ENCODE data around the gene FLOT1. TPM values are rescaled to one million over a fixed set of nuclear protein-coding genes. Genes with fewer than 3 reads are reported as not detected.
"Not testable (repeated sequence)": the region's sequence is repeated elsewhere in the genome, so short reads cannot be mapped to it uniquely, and the experiment has no call there.

The FLOT1 gene
- total RNA-seq, 2 experiments from 2014 or later = 261 to 271 TPM

DNA sequence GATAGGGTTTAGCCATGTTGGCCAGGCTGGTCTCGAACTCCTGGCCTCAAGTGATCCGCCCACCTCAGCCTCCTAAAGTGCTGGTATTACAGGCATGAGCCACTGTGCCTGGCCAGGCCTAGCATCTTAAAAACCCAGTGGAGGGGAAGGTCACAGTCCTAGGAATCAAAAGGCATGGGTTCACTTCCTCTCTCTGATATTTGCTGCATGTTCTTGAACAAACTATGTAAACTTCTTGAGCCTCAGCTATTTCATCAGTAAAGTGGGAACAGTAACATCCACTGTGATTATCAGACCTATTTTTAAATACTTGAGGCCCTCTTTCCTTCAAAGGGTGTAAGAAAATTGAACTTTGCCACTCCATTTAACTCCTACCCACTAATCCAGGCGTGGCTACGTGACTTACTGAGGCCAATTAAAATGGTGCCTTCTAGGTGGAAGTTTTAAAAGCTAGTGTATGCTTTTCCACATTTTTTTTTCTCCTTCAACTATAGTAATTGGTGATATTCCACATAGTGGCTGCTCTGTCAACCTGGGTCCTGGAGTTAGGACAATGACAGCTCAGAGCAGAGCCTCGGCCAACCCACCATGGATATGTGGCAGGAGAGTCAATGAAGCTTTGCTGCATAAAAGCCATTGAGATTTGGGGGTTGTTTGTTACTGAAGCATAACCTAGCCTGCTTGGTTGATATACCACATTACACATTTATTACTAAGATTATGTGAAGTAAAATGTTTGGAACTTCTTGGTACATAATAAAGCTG lies 34.1 kb upstream of the FLOT1 start:
- H3K4me1 Mint-ChIP-seq = peaks cover 57% of the 10 kb centered on the region
- no peaks in the 10 kb centered on the region for H3K9me3 Mint-ChIP-seq
- ATAC-seq (ENCODE audit: low read depth) (no peak), DNase-seq (no peak)
- no peak overlapping the region for H3K4me3 Mint-ChIP-seq
- POLR2A ChIA-PET = interaction anchor here (0.6 to 1.4 kb wide), 10 partner anchors 9 to 161 kb away, joined by 3 to 5 read pairs (median 3); partner anchors contain the start of genes DHX16, IER3 and MDC1
- H3K27me3 Mint-ChIP-seq = no peaks in the 10 kb centered on the region
- H3K27ac Mint-ChIP-seq = no peak overlapping the region
- H3K36me3 Mint-ChIP-seq = peaks cover 6% of the 10 kb centered on the region

DNA sequence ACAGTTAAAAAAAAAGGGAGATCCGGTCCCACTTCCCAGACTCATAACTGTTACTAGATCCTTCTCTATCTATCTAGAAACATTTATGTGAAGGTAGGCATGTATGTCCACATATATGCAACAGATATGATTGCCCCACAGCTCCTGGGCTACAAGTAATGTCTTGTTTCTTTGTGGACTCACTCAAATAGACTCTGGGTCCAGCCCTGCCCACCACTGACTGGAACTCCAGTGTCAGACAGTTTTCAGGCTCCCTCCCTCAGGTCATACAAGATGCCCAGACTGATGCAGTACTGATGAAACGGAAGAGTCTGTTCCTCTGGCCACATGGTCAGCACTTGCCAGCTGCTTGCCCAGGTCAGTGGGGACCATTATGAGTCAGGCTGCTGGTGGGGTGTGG lies 32.6 kb upstream of the FLOT1 start:
- ATAC-seq (ENCODE audit: low read depth) = no peak
- H3K27me3 Mint-ChIP-seq = no peaks in the 10 kb centered on the region
- no peaks in the 10 kb centered on the region for H3K9me3 Mint-ChIP-seq
- peaks cover 9% of the 10 kb centered on the region for H3K36me3 Mint-ChIP-seq
- H3K4me3 Mint-ChIP-seq = no peak overlapping the region
- DNase-seq = no peak
- POLR2A ChIA-PET = interaction anchor here (0.6 to 1.4 kb wide), 2 partner anchors 10 to 29 kb away, joined by 3 to 4 read pairs; no protein-coding TSS in a partner anchor
- H3K27ac Mint-ChIP-seq = no peak overlapping the region
- H3K4me1 Mint-ChIP-seq = peaks cover 60% of the 10 kb centered on the region

DNA sequence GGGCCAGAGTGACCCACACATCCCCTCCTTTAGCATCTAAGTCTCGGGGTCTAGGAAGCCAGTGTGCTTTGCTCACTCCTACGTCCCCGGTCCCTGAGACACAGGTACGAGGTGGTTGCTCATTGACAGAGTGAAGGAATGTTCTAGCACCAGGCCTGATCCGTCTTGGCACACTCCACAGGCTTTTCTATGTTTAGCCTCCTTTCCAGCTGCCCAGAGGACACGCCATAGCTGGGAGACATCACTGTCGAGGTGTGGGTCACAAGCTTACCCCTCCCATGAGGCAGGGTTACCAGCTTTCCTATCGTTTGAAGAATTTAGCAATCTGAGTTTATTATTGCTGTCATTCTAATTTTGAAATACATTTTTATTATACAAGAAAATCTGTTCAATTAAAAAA lies 32.2 kb upstream of the FLOT1 start:
- Mint-ChIP-seq H3K27ac (no peak overlapping the region), H3K36me3 (peaks cover 9% of the 10 kb centered on the region)
- POLR2A ChIA-PET = interaction anchor here (1.4 kb wide), 1 partner anchor 10 kb away, joined by 4 read pairs; no protein-coding TSS in a partner anchor

DNA sequence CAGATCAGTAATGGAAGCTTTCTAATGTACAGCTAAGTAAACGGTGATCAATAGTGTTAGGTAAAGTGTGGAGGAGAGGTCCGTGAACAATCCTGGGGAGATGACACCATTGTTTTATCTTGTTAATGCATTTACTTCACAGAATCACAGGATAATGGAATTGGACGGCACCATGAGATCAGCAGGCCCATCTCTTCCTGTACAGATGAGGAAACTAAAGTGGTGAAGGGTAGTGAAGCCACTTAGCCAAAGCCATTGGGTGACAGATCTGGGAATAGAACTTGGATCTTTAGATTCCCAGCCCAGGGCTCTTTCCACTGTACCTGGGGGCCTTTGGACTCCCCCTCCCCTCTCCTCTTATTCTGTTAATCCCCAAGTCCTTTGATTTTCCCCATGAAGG lies 28.1 kb upstream of the FLOT1 start:
- Mint-ChIP-seq H3K27me3 (no peaks in the 10 kb centered on the region), H3K4me3 (no peak overlapping the region), H3K4me1 (peaks cover 71% of the 10 kb centered on the region), H3K9me3 (no peaks in the 10 kb centered on the region), H3K27ac (peak overlapping the region; percentile 27), H3K36me3 (peaks cover 10% of the 10 kb centered on the region)
- POLR2A ChIA-PET = interaction anchor here (1.0 to 6.1 kb wide), 5 partner anchors 18 to 41 kb away, joined by 3 to 60 read pairs (median 11); partner anchors contain the start of gene IER3
- no peak for ATAC-seq (ENCODE audit: low read depth)
- DNase-seq = no peak

More for the DNA sequence above, 32.2 kb upstream of the FLOT1 start:
- H3K27me3 Mint-ChIP-seq = no peaks in the 10 kb centered on the region
- no peaks in the 10 kb centered on the region for H3K9me3 Mint-ChIP-seq
- no peak overlapping the region for H3K4me3 Mint-ChIP-seq
- no peak for ATAC-seq (ENCODE audit: low read depth)
- DNase-seq = no peak
- H3K4me1 Mint-ChIP-seq = peaks cover 61% of the 10 kb centered on the region

DNA sequence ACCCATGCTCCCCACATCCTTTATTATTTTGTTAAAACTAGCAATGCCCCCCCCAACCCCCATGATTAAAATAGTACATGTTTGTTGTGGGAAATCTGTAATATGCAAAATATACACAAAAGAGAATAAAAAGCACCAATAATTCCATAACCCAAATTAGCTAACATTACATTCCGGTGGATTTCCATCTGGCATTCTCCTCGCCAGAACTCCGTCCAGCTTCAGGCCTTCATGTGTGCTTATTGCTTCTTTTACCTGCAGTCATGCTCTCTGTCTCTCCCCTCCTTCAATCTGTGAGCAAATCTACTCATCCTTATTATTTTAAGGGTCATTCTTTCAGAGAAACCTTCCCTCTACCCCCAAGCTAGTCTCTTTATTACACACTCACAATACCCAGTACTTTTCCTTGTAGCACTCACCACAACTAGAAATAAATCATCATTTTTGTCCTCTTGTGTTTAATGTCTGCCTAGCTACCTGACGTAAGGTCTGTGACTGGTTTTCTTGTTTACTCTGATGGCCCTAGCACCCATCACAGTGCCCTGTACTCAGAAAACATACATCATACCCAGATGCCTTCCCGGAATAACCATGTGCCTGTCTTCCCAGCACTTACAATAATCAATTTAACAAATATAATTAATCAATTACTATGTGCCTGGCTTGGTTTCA lies 27.5 kb upstream of the FLOT1 start:
- Mint-ChIP-seq H3K27ac (peak overlapping the region; percentile 93), H3K4me3 (peak overlapping the region; percentile 75), H3K36me3 (peaks cover 11% of the 10 kb centered on the region), H3K27me3 (no peaks in the 10 kb centered on the region), H3K4me1 (peaks cover 73% of the 10 kb centered on the region), H3K9me3 (no peaks in the 10 kb centered on the region)
- no peak for DNase-seq
- POLR2A ChIA-PET = interaction anchor here (0.7 to 6.1 kb wide), 11 partner anchors 12 to 126 kb away, joined by 3 to 60 read pairs (median 10); partner anchors contain the start of gene IER3
- no peak for ATAC-seq (ENCODE audit: low read depth)

DNA sequence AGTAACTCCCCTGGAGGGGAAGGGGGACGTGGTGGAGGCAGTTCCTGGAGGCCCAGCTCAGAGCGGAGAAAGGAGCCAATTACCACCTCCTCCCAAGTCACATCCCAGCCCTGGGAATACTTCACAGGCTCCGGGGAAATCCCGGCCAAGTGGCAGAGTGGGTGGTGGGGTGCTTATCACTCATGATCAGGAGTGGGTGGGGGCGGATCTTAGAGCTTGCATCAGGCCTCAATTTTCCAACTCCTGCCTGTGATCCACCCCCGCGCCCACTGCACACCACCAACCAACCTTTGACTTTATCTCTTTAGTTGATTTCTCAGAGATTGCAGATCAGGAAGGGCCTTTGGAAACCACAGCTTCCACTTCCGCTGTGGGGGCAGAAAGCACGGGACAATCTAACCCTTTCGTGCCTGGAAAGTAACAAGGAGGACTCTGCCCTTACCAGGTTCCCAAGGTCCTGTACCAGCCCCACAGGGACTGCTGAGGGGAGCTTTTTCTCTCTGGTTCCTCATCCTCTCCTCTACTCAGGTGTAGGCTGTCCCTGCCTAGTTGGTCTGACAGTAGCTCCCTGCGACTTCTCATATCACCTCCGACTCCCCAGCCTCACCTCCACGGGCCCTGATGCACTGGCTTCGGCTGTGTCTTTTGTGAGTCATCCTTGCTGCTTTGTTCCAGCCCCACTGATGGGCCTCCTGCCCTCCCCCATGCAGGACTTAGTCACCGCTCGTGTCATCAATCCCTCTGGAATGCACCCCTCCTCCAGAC lies 26.8 kb upstream of the FLOT1 start:
- POLR2A ChIA-PET = interaction anchor here (0.7 to 6.1 kb wide), 12 partner anchors 10 to 125 kb away, joined by 3 to 60 read pairs (median 10); partner anchors contain the start of gene IER3

DNA sequence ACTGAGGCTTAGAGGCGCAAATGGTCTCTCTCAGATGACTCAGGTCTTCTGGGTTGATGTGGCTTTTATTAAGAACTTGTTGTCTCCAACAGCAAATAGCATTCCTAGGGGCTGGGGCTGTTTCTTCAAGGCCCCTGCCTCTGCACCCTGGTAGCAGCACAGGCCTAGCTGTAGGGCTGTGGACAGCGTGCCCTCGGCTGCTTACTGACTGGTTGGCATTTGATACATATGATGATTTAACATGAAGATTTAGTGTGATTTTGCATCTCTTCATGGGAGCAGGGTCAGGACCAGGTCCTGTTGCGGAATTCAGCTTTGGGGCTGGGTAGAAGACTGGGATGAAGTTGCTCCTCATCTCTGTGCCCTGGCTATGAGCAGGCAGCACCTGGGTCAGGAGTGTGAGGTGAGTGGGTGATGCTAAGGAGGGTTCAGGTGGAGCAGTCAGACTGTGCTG lies 26.2 kb upstream of the FLOT1 start:
- peak overlapping the region; percentile 75 for H3K4me3 Mint-ChIP-seq
- H3K27ac Mint-ChIP-seq = peak overlapping the region; percentile 93
- peaks cover 17% of the 10 kb centered on the region for H3K36me3 Mint-ChIP-seq
- ATAC-seq (ENCODE audit: low read depth) = no peak
- peak; percentile 42 for DNase-seq
- H3K27me3 Mint-ChIP-seq = no peaks in the 10 kb centered on the region
- H3K4me1 Mint-ChIP-seq = peaks cover 79% of the 10 kb centered on the region
- POLR2A ChIA-PET = interaction anchor here (0.7 to 6.1 kb wide), 11 partner anchors 11 to 66 kb away, joined by 3 to 60 read pairs (median 10); partner anchors contain the start of gene IER3
- H3K9me3 Mint-ChIP-seq = no peaks in the 10 kb centered on the region

More for the DNA sequence above, 26.8 kb upstream of the FLOT1 start:
- ATAC-seq (ENCODE audit: low read depth) (peak; percentile 75), DNase-seq (peak; percentile 77)
- peaks cover 15% of the 10 kb centered on the region for H3K36me3 Mint-ChIP-seq
- H3K27me3 Mint-ChIP-seq = no peaks in the 10 kb centered on the region
- no peaks in the 10 kb centered on the region for H3K9me3 Mint-ChIP-seq
- peaks cover 76% of the 10 kb centered on the region for H3K4me1 Mint-ChIP-seq
- peak overlapping the region; percentile 93 for H3K27ac Mint-ChIP-seq
- H3K4me3 Mint-ChIP-seq = peak overlapping the region; percentile 75

DNA sequence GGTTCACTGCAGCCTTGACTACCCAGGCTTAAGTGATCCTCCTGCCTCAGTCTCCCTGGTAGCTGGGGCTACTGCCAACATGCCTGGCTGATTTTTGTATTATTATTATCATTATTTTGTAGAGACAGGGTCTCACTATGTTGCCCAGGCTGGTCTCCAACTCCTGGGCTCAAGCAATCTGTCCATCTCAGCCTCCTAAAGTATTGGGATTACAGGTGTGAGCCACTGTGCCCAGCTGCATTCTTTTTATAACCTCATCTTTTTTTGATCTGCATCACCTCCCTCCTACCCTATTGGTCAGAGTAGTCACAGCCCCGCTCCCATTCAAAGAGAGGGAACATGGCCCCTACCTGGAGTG lies 25.4 kb upstream of the FLOT1 start:
- POLR2A ChIA-PET = interaction anchor here (0.7 to 6.1 kb wide), 9 partner anchors 9 to 67 kb away, joined by 3 to 60 read pairs (median 8); partner anchors contain the start of gene IER3
- peak overlapping the region; percentile 93 for H3K27ac Mint-ChIP-seq
- no peak for DNase-seq
- no peaks in the 10 kb centered on the region for H3K27me3 Mint-ChIP-seq
- ATAC-seq (ENCODE audit: low read depth) = no peak
- H3K9me3 Mint-ChIP-seq = no peaks in the 10 kb centered on the region
- peaks cover 17% of the 10 kb centered on the region for H3K36me3 Mint-ChIP-seq
- H3K4me1 Mint-ChIP-seq = peaks cover 79% of the 10 kb centered on the region
- peak overlapping the region; percentile 75 for H3K4me3 Mint-ChIP-seq

DNA sequence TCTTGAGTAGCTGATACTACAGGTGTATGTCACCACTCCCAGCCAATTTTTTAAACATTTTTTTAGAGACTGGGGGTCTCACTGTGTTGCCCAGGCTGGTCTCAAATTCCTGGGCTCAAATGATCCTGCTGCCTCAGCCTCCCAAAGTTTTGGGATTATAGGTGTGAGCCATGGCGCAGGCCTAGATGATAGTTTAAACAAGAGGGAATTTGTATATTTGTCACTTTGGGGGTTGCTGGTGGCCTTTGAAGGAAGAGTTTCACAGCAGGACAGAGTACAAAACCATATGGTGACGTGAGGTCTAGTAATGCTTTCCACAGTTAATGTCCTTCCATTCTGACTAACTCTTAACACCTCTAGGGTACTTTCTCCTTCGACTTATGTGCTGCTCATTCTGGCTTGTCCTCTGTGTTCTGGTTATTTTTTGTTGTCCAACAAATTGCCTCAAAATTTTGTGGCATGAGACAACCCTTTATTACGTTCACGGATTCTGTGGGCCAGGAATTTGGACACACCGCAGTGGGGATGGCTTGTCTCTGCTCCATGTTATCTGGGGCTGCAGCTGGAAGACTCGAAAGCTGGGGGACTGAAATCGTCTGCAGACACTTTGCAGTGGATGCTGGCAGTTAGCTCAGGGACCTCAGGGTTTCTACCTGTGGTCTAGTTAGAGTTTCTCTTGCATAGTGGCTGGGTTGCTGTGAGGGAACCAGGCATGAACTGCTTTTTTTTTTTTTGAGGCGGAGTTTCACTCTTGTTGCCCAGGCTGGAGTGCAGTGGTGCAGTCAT lies 24.9 kb upstream of the FLOT1 start:
- Mint-ChIP-seq H3K36me3 (peaks cover 16% of the 10 kb centered on the region), H3K27me3 (no peaks in the 10 kb centered on the region), H3K9me3 (no peaks in the 10 kb centered on the region), H3K27ac (peak overlapping the region; percentile 93), H3K4me3 (peak overlapping the region; percentile 55), H3K4me1 (peaks cover 74% of the 10 kb centered on the region)
- ATAC-seq (ENCODE audit: low read depth) = peak; percentile 56
- POLR2A ChIA-PET = interaction anchor here (0.7 to 6.1 kb wide), 13 partner anchors 9 to 67 kb away, joined by 3 to 60 read pairs (median 6); partner anchors contain the start of gene IER3
- DNase-seq = no peak

DNA sequence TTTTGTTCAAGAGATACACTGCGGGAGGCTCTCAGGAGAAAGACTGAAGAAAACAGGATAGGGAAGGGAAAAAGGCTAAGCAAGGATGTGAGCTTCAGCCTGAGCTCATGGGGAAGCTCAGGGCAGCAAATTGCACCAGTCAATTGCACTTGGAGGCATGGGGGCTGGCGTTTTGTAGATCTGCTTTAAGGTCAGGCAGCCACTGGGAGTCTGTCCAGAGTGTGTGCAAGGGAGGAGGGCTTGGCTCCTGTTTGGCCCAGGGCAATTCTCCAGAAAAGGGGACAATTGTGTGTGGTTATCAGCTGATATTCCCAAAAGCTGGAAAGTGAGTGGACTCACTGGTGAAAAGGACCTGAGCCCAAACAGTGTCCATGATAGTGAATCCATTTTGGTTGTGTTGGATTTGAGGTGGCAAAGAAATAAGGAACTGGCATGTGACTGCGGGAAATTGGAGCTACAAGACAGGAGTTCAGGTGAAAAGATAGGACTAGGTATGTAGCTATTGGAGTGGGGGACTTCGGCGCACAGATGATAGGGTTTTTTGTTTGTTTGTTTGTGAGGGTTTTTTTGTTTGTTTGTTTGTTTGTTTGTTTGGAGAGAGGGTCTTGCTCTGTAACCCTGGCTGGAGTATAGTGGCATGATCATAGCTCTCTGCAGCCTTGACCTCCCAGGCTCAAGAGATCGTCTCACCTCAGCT lies 24.1 kb upstream of the FLOT1 start:
- Mint-ChIP-seq H3K4me3 (peak overlapping the region; percentile 55), H3K9me3 (no peaks in the 10 kb centered on the region), H3K27ac (peak overlapping the region; percentile 93), H3K27me3 (no peaks in the 10 kb centered on the region), H3K4me1 (peaks cover 68% of the 10 kb centered on the region), H3K36me3 (peaks cover 13% of the 10 kb centered on the region)
- DNase-seq = no peak
- POLR2A ChIA-PET = interaction anchor here (0.9 to 6.1 kb wide), 9 partner anchors 9 to 27 kb away, joined by 3 to 60 read pairs (median 6); partner anchors contain the start of gene IER3
- ATAC-seq (ENCODE audit: low read depth) = no peak

DNA sequence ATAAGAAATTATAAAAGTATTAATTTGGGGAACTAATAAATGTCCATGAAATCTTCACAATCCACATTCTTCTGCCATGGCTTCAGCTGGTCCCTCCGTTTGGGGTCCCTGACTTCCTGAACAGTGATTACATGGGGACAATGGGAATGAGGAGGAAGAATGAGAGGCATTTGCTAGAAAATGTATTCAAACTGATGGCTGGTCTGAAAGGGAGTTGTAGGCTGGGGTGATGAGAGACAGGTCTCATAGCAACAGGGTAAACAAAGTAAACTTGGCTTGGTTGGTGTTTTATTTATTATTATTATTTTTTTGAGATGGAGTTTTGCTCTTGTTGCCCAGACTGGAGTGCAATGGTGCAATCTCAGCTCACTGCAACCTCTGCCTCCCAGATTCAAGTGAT lies 23.0 kb upstream of the FLOT1 start:
- Mint-ChIP-seq H3K4me1 (peaks cover 62% of the 10 kb centered on the region), H3K36me3 (peaks cover 11% of the 10 kb centered on the region)
- H3K27me3 Mint-ChIP-seq; H3K4me3 Mint-ChIP-seq; DNase-seq; H3K9me3 Mint-ChIP-seq; ATAC-seq (ENCODE audit: low read depth); H3K27ac Mint-ChIP-seq: not testable (repeated sequence)
- POLR2A ChIA-PET = interaction anchor here (6.1 kb wide), 1 partner anchor 23 kb away, joined by 60 read pairs; no protein-coding TSS in a partner anchor
